ENCODE measurements around the gene PSPC1.
"Not testable (repeated sequence)": the region's sequence is repeated elsewhere in the genome, so short reads cannot be mapped to it uniquely, and the experiment has no call there.

Gene PSPC1

DNA sequence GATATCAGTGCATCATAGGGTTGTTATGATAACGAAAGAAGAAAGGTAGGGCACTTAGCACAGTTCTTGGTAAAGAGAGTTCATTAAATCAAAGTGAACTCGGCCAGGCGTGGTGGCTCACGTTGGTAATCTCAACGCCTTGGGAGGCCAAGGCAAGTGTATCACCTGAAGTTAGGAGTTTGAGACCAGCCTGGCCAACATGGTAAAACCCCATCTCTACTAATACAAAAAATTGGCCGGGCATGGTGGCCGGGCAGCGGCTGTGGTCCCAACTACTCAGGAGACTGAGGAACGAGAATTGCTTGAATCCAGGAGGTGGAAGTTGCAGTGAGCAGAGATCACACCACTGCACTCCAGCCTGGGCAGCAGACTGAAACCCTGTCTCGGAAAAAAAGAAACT is 19.1 kb downstream of the PSPC1 start:
- no peak for DNase-seq

GRCh38 chr13:19759669-19760068 is 23.1 kb downstream of the PSPC1 start:
- no peak for DNase-seq

- DNase-seq, result no peak
These were observed 40.1 kb downstream of the PSPC1 start for GRCh38 chr13:19742643-19743042.

DNA sequence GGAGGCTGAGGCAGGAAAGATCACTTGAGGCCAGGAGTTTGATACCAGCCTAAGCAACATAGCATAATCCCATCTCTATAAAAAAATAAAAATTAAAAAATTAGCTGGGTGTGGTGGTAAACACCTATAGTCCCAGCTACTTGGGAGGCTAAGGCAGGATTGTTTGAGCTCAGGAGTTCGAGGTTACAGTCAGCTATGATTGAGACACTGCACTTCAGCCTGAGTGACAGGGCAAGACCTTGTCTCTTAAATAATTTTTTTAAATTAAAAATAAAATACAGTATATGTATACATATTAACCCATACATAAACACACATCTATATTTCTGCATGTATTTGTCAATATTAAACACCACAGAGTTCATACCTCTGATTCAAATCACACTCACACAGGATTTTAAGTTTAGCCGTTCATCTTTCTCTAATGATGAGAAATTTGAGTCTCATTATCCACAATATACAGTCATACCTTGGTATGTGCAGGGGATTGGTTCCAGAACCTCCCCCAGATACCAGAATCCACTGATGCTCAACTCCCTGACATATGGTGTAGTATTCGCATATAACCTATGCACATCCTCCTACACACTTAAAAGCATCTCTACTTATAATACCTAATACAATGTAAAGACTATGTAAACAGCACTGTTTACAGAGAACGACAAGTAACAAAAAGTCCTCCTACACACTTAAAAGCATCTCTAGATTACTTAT is 44.7 kb downstream of the PSPC1 start:
- DNase-seq, result no peak

DNA sequence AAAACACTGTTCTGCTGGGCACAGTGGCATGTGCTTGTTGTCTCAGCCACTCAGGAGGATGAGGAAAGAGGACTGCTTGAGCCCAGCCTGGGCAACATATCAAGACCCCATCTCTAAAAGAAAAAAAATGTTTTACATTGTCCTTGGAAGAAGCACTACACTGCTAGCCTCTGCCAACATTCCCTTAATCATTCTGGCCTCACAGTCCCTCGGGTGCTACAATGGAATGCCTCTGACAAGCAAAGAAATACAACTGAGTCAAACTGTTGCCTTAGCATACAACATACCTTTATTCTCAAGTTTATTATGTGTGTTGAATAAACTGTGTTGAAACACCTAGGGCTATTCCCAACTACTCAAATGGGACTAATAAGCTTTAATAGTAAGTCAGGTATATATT is 56.1 kb downstream of the PSPC1 start:
- DNase-seq, result no peak

DNA sequence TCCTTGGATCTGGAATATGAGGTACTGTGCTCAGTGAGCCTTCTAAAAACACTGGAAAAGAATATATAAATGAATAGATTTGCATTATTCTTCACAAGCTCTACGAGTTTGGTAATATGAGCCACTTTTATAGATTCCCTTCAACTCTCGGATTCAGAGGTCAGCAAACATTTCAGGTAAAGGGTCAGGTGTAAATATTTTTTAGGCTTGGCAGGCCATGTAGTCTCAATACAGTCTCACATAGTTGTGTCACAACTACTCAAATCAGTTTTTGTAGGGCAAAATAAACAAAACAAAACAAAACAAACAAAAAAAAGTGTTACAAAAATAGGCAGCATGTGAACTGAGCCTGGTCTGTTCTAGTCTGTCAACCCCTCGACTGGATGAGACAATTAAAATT is 57.4 kb downstream of the PSPC1 start:
- no peak for DNase-seq

GRCh38 chr13:19720039-19720438 is 62.7 kb downstream of the PSPC1 start:
- no peak for DNase-seq

DNA sequence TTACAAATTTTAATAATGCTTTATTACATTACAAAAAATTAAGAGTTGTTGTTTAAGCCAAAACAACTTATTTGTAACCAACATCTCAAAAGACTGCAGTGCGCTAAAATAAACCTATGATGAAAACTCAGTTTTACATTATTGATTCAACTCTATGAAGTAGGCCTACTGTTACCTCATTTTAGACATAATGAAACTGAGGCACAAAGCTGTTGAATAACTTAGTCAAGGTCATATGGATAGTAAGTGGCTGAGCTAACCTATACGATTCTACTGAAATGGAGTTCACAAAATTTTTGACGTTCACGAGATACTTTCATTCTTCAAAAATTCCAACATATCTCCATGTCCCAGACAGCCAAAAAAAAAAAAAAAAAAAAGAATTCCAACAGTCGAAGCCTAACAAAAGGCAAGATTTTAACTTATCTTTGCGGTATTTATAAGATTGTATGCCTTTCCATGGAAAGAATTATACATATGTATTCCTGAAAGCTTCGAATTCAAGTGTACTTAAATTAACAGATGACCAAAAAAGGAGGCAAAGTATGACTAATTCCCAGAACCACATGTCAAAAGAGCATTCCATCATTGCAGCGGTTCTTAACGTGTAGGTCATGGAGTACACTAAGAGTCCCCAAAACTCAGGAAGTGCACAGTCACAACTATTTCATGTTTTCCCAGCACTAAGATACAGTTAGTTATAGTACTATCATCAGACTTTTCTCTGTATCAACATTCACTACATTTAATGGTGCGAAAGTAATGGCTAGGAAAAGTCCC is 69.4 kb downstream of the PSPC1 start:
- no peak for DNase-seq

- not testable (repeated sequence) for DNase-seq
These were observed 73.0 kb downstream of the PSPC1 start for GRCh38 chr13:19709782-19710181.

GRCh38 chr13:19709039-19709438 is 73.7 kb downstream of the PSPC1 start:
- DNase-seq, result not testable (repeated sequence)

DNA sequence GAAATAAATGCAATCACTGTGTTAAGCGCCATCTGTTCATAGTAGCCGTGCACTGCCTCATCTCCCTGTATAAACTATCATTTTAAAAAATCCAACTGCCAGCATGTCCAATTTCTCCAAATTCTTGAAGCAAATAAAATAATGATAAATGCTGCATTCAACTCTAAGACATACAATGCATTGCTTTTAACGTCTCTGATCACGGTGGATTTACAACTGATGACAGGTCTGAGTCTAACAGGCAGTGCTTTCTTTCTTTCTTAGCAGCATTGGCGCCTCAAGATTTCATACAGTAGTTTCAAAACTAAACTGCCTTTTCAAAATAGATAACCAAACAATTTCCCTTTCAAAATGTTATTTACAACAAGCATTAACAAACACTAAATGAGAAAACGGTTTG is 78.5 kb downstream of the PSPC1 start:
- DNase-seq, result not testable (repeated sequence)

DNA sequence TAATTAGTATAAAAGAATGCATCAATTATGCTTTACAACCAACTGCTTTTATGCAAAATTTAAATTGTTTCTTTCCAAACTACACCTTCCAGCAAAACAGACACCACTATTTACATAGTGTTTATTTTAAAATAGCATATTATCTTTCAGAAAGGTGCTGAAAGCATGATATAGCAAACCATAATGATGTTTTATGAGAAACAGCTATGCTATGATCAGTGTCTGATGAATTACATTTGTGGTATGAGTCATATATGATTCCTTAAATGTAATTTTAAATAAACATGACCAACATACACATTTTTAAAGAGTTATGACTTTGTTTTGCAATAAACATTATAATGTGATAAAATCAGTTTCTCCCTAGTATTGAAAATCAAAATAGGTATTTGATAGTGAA is 81.1 kb downstream of the PSPC1 start:
- DNase-seq, result not testable (repeated sequence)

- not testable (repeated sequence) for DNase-seq
These were observed 81.8 kb downstream of the PSPC1 start for GRCh38 chr13:19700963-19701362.

GRCh38 chr13:19695829-19696228 is 86.9 kb downstream of the PSPC1 start:
- DNase-seq, result no peak

DNA sequence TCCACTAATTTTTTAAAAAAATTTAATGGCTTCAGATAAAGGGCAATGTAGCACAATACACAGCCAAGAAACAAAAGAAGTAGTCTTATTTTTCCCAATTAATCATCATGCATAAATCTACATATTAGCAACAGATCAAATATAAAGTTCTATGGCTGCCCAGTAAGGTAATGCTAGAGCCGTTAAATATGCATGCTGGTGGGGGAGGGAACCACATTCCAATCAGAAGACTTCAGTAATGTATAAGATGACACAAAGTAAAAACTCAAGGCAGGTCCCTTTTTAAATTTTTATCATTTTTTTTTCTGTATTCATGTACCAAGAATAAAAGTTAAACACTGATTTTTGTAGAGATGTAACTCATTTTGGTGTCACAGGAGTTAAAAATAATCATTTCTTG is 87.3 kb downstream of the PSPC1 start:
- no peak for DNase-seq

- DNase-seq, result not testable (repeated sequence)
These were observed 91.3 kb downstream of the PSPC1 start for GRCh38 chr13:19691447-19691846.

GRCh38 chr13:19685437-19685836 is 97.3 kb downstream of the PSPC1 start:
- DNase-seq, result no peak

- DNase-seq, result no peak
These were observed 97.7 kb downstream of the PSPC1 start for GRCh38 chr13:19685034-19685433.

GRCh38 chr13:19681517-19681916 is 101.2 kb downstream of the PSPC1 start:
- no peak for DNase-seq

DNA sequence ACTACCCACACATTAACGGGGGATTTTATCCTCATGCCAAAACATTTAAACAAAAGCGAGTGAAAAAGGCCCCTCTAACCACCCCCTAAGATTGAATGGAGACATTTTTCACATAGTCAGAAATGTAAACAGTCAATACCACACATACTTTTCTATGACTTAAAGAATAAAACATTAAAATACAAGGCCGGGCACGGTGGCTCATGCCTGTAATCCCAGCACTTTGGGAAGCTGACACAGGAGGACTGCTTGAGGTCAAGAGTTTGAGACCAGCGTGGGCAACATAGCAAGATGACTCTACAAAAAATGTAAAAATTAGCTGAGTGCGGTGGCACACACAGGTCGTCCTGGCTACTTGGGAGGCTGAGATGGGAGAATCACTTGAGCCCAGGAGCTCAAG is 102.0 kb downstream of the PSPC1 start:
- no peak for DNase-seq

GRCh38 chr13:19676168-19676567 is 106.6 kb downstream of the PSPC1 start:
- no peak for DNase-seq

- no peak for DNase-seq
These were observed 107.8 kb downstream of the PSPC1 start for GRCh38 chr13:19674898-19675297.

GRCh38 chr13:19673473-19674430 is 109.0 kb downstream of the PSPC1 start:
- DNase-seq, result no peak
